GM21447 (cell line): ENCODE measurements around the gene CTNND2.

ENCODE experiments used
- ATAC-seq: cut with Tn5 transposase; IDR thresholded peaks from one replicate; pipeline ENCODE4 v1.9.1; 2021; ENCODE audit not compliant: unreplicated experiment

Gene CTNND2

GRCh38 chr5:10964806-10965205, 939.4 kb downstream of the CTNND2 start:
- ATAC-seq, result no peak

GRCh38 chr5:10958728-10959127, 945.5 kb downstream of the CTNND2 start:
- no peak for ATAC-seq

- ATAC-seq, result no peak
Observed at GRCh38 chr5:10949856-10950630, 954.2 kb downstream of the CTNND2 start.

GRCh38 chr5:10946050-10946449, 958.2 kb downstream of the CTNND2 start:
- ATAC-seq, result no peak

GRCh38 chr5:10941900-10942299, 962.3 kb downstream of the CTNND2 start:
- no peak for ATAC-seq

GRCh38 chr5:10936081-10936855, 968.0 kb downstream of the CTNND2 start:
- no peak for ATAC-seq

- no peak for ATAC-seq
Observed at GRCh38 chr5:10935536-10935935, 968.7 kb downstream of the CTNND2 start.

GRCh38 chr5:10934783-10935355, 969.4 kb downstream of the CTNND2 start:
- no peak for ATAC-seq

GRCh38 chr5:10933121-10933520, 971.1 kb downstream of the CTNND2 start:
- ATAC-seq, result no peak

GRCh38 chr5:10932426-10932825, 971.8 kb downstream of the CTNND2 start:
- no peak for ATAC-seq

- no peak for ATAC-seq
Observed at GRCh38 chr5:10927608-10928007, 976.6 kb downstream of the CTNND2 start.

GRCh38 chr5:10923310-10923709, 980.9 kb downstream of the CTNND2 start:
- no peak for ATAC-seq
